ENCODE data around the gene PGLYRP3.

- TF ChIP-seq, protein P1, sequence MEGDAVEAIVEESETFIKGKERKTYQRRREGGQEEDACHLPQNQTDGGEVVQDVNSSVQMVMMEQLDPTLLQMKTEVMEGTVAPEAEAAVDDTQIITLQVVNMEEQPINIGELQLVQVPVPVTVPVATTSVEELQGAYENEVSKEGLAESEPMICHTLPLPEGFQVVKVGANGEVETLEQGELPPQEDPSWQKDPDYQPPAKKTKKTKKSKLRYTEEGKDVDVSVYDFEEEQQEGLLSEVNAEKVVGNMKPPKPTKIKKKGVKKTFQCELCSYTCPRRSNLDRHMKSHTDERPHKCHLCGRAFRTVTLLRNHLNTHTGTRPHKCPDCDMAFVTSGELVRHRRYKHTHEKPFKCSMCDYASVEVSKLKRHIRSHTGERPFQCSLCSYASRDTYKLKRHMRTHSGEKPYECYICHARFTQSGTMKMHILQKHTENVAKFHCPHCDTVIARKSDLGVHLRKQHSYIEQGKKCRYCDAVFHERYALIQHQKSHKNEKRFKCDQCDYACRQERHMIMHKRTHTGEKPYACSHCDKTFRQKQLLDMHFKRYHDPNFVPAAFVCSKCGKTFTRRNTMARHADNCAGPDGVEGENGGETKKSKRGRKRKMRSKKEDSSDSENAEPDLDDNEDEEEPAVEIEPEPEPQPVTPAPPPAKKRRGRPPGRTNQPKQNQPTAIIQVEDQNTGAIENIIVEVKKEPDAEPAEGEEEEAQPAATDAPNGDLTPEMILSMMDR (IDR thresholded peaks at IDR 0.05): no peak
- TF ChIP-seq POLR2A (IDR thresholded peaks at IDR 0.05): no peak
These were observed 28.7 kb upstream of the PGLYRP3 start for GRCh38 chr1:153341431-153341934.
